Thoracic aorta (tissue), 2 donors: ENCODE data around the gene RSF1. TPM values are rescaled to one million over a fixed set of nuclear protein-coding genes. Genes with fewer than 3 reads are reported as not detected.

Experiments used
- ATAC-seq: fragments of 150-250 bp; one replicate; pipeline ENCODE4 v1.8.0; 2017; ENCODE audit warnings: low read depth; ENCODE audit not compliant: insufficient number of reproducible peaks, low FRiP score
- DNase-seq: peaks from one replicate; pipeline ENCODE4 v3.0.0-alpha.2; 2020; ENCODE audit warnings: low spot score
- H3K27ac ChIP-seq, 2 donors: fragments of 200-600 bp; sonication (generic); 1 replicate in 1 of 2; 2 replicates in 1 of 2; pipeline ENCODE4 v1.5.1; 2016; ENCODE audit warnings: mild to moderate bottlenecking in 2 of 2, moderate library complexity in 2 of 2
- H3K27me3 ChIP-seq: fragments of 200-600 bp; sonication (generic); replicated peaks from 2 replicates; pipeline ENCODE4 v1.6.0; 2016; ENCODE audit warnings: mild to moderate bottlenecking; ENCODE audit not compliant: insufficient read depth
- H3K36me3 ChIP-seq: fragments of 200-600 bp; sonication (generic); one replicate; pipeline ENCODE4 v1.5.1; 2016
- H3K4me1 ChIP-seq, 2 donors: fragments of 200-600 bp; sonication (generic); 1 replicate in 1 of 2; 2 replicates in 1 of 2; pipeline versions ENCODE4 v1.5.1 to v1.6.0; 2016; ENCODE audit warnings: low read depth in 2 of 2, mild to moderate bottlenecking in 1 of 2; ENCODE audit not compliant: control insufficient read depth in 1 of 2
- H3K4me3 ChIP-seq: fragments of 200-600 bp; sonication (generic); 2 replicates; pipeline ENCODE4 v1.5.1; 2016; ENCODE audit warnings: mild to moderate bottlenecking
- H3K9me3 ChIP-seq: fragments of 200-600 bp; sonication (generic); 2 replicates; pipeline ENCODE4 v1.5.1; 2016
- total RNA-seq, 2 donors: library from RNA; depleted of rRNA; stranded (reverse); fragments of >200 nt; gene quantifications; one replicate each; pipeline versions ENCODE4 v1.1.0 to v1.2.3, GENCODE V29; 2016
- TF ChIP-seq, protein P1 (sequence below): fragments of 200-600 bp; sonication (generic); IDR thresholded peaks from one replicate; pipeline ENCODE4 v1.5.1; 2019; ENCODE audit warnings: antibody characterized with exemption

Gene RSF1
- total RNA-seq, 2 donors from 2014 or later, result 86.6 to 107 TPM

DNA sequence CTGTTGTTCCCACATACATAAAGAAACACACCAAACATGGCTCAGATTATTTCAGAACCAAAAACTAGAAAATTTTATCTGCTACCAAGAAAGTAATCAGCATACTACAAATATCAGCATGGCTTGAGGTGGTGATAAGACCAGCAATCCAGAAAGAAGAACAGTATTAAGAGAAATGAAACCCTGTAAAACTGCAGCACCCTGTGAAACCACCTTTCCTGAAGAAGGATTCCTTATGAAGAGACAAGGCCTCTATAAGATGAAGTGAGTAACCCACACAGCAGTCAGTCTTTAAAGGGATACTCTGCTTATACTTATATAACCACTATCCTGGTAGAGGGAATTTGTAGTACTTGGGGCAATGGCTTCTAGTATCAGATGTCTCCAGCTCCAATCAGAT is 49.9 kb downstream of the RSF1 start:
- H3K27ac ChIP-seq, result no peak overlapping the region
- H3K9me3 ChIP-seq, result no peaks in the 10 kb centered on the region
- H3K36me3 ChIP-seq, result no peaks in the 10 kb centered on the region
- H3K4me3 ChIP-seq, result no peak overlapping the region
- ATAC-seq (no peak), DNase-seq (no peak)
- TF ChIP-seq, protein P1, sequence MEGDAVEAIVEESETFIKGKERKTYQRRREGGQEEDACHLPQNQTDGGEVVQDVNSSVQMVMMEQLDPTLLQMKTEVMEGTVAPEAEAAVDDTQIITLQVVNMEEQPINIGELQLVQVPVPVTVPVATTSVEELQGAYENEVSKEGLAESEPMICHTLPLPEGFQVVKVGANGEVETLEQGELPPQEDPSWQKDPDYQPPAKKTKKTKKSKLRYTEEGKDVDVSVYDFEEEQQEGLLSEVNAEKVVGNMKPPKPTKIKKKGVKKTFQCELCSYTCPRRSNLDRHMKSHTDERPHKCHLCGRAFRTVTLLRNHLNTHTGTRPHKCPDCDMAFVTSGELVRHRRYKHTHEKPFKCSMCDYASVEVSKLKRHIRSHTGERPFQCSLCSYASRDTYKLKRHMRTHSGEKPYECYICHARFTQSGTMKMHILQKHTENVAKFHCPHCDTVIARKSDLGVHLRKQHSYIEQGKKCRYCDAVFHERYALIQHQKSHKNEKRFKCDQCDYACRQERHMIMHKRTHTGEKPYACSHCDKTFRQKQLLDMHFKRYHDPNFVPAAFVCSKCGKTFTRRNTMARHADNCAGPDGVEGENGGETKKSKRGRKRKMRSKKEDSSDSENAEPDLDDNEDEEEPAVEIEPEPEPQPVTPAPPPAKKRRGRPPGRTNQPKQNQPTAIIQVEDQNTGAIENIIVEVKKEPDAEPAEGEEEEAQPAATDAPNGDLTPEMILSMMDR, result no peak
- no peaks in the 10 kb centered on the region for H3K27me3 ChIP-seq
- H3K4me1 ChIP-seq, result peaks cover 5 to 9% of the 10 kb centered on the region in 2 donors

DNA sequence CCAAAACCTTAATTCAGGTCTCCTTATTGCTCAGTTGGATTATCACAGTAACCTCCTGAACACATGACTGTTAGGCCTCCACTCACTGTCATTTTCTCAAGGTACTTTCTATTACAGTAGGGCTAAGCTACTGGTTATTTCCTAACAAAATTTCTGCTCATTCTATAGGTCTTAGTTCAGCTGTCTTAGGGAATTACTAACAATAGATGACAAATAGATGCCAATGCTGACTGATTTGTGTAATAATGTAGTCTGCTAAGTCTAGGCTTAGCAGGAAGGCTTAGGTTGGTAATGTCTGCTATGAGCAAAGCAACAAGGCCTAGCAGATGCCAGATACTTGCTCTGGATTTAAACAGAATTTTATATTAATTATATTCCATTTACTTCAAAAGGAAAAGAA is 58.1 kb downstream of the RSF1 start:
- H3K36me3 ChIP-seq, result peaks cover 3% of the 10 kb centered on the region
- H3K4me1 ChIP-seq, result peaks cover 0 to 8% of the 10 kb centered on the region in 2 donors
- no peaks in the 10 kb centered on the region for H3K27me3 ChIP-seq
- H3K4me3 ChIP-seq, result no peak overlapping the region
- TF ChIP-seq, protein P1, result no peak
- H3K27ac ChIP-seq, result no peak overlapping the region
- no peaks in the 10 kb centered on the region for H3K9me3 ChIP-seq
- DNase-seq (no peak), ATAC-seq (no peak)

DNA sequence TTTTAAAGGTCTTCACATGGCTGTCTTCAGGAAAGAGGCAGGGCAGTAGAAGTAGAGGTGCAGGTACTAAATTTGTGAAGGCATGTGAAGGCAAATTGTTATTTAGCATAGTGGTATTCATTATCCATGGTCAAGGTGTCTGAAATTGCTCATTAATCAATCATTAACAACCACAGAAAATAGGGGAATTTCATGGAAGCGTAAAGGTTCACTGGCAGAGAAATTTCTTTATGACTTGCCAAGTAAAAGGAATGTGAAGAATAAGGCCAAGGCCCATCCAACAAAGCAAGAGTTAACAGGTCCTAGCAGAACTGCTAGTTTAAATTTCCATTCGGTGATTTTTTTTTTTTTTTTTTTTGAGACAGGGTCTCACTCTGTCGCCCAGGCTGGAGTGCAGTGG is 59.0 kb downstream of the RSF1 start:
- peaks cover 3% of the 10 kb centered on the region for H3K36me3 ChIP-seq
- no peak overlapping the region for H3K4me3 ChIP-seq
- H3K27ac ChIP-seq, result no peak overlapping the region
- ATAC-seq (no peak), DNase-seq (no peak)
- TF ChIP-seq, protein P1, result no peak
- no peaks in the 10 kb centered on the region for H3K9me3 ChIP-seq
- peaks cover 0 to 8% of the 10 kb centered on the region in 2 donors for H3K4me1 ChIP-seq
- H3K27me3 ChIP-seq, result no peaks in the 10 kb centered on the region

DNA sequence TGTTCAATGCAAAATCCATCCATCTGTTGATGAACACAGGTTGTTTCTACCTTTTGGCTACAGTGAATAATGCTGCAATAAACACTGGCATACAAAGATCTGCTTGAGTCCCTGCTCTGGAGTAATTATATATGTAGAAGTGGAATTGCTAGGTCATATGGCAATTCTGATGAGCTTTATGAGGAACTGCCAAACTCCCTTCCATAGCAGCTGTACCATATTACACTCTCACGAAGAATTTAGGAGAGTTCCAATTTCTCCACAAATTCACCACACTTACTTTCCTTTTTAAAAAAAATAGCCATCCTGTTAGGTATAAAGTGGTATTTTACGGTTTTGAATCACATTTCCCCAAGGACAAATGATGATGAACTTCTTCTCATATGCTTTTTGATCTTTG is 62.2 kb downstream of the RSF1 start:
- H3K4me3 ChIP-seq, result no peak overlapping the region
- no peak for ATAC-seq

DNA sequence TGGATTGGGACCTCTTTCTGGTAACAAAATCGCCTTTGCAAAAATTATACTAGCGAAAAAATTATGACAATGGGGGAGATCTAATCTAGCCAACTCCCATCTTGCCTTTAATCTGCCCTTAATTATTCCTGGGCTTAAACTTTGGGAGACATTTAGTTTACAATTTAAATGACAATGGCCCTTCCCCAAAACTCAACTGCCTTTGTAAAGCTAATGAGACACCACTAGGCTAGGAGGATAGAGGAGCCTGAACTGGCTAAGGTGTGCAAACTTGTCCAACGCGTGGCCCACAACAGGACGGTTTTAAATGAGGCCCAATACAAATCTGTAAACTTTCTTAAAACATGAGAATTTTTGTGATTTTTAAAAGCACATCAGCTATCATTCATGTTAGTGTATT is 67.3 kb downstream of the RSF1 start:
- no peak overlapping the region for H3K4me3 ChIP-seq

More for the DNA sequence above, 62.2 kb downstream of the RSF1 start:
- TF ChIP-seq, protein P1, result no peak
- no peak for DNase-seq
- H3K27ac ChIP-seq, result no peak overlapping the region
- H3K4me1 ChIP-seq, result peaks cover 3 to 8% of the 10 kb centered on the region in 2 donors
- peaks cover 3% of the 10 kb centered on the region for H3K36me3 ChIP-seq
- no peaks in the 10 kb centered on the region for H3K27me3 ChIP-seq
- H3K9me3 ChIP-seq, result no peaks in the 10 kb centered on the region

More for the DNA sequence above, 67.3 kb downstream of the RSF1 start:
- peaks cover 3 to 18% of the 10 kb centered on the region in 2 donors for H3K4me1 ChIP-seq
- H3K9me3 ChIP-seq, result no peaks in the 10 kb centered on the region
- H3K27ac ChIP-seq, result no peak overlapping the region
- TF ChIP-seq, protein P1, result no peak
- no peaks in the 10 kb centered on the region for H3K27me3 ChIP-seq
- no peaks in the 10 kb centered on the region for H3K36me3 ChIP-seq
- no peak for ATAC-seq
- DNase-seq, result no peak
